GM21528 (cell line): ENCODE results near the gene ARL13A.

Source experiments
- ATAC-seq: cut with Tn5 transposase; IDR thresholded peaks from one replicate; pipeline ENCODE4 v1.9.1; 2021; ENCODE audit warnings: mild to moderate bottlenecking, moderate library complexity; ENCODE audit not compliant: unreplicated experiment, low FRiP score

Gene ARL13A

GRCh38 chrX:100969408-100969807 is at the start of gene ARL13A:
Gene ARL13A, plus strand, starts transcription at chrX:100969708. Its CDS starts 3,982 bp downstream, at chrX:100973690.
- ATAC-seq = no peak

GRCh38 chrX:100924375-100924774 is 45.1 kb upstream of the ARL13A start:
- ATAC-seq = no peak

- ATAC-seq = no peak
Observed at GRCh38 chrX:100926453-100926852, 43.1 kb upstream of the ARL13A start.

GRCh38 chrX:100928660-100929613 is 40.6 kb upstream of the ARL13A start, which contains the start of gene XKRX:
Gene XKRX, minus strand, starts transcription at chrX:100928917. Its CDS starts 613 bp downstream, at chrX:100928304.
- peak; percentile 56 for ATAC-seq

GRCh38 chrX:100931218-100931924 is 38.1 kb upstream of the ARL13A start:
- peak; percentile 77 for ATAC-seq

GRCh38 chrX:100931925-100932285 is 37.6 kb upstream of the ARL13A start:
- ATAC-seq = peak; percentile 24

GRCh38 chrX:100935767-100936166 is 33.7 kb upstream of the ARL13A start:
- ATAC-seq = no peak

- ATAC-seq = no peak
Observed at GRCh38 chrX:100939333-100939732, 30.2 kb upstream of the ARL13A start.

- no peak for ATAC-seq
Observed at GRCh38 chrX:100944601-100945000, 24.9 kb upstream of the ARL13A start.

- ATAC-seq = no peak
Observed at GRCh38 chrX:100946299-100946927, 23.1 kb upstream of the ARL13A start.

- no peak for ATAC-seq
Observed at GRCh38 chrX:100948557-100948956, 21.0 kb upstream of the ARL13A start.

GRCh38 chrX:100962811-100963210 is 6.7 kb upstream of the ARL13A start:
- no peak for ATAC-seq

GRCh38 chrX:100964362-100964761 is 5.1 kb upstream of the ARL13A start:
- ATAC-seq = no peak

- ATAC-seq = no peak
Observed at GRCh38 chrX:100969936-100970335, 428 bp downstream of the ARL13A start.

GRCh38 chrX:100973411-100973810 is 3.9 kb downstream of the ARL13A start:
- ATAC-seq = no peak

- ATAC-seq = no peak
Observed at GRCh38 chrX:100975212-100975611, 5.7 kb downstream of the ARL13A start.

- ATAC-seq = no peak
Observed at GRCh38 chrX:100976211-100976610, 6.7 kb downstream of the ARL13A start.

GRCh38 chrX:100979881-100980607 is 10.5 kb downstream of the ARL13A start:
- ATAC-seq = no peak

GRCh38 chrX:100980608-100981497 is 11.3 kb downstream of the ARL13A start:
- no peak for ATAC-seq
